Spinal cord (tissue), 10 donors: ENCODE results near the gene FOXF2. TPM values are rescaled to one million over a fixed set of nuclear protein-coding genes. Genes with fewer than 3 reads are reported as not detected.

Source experiments
- DNase-seq, 6 donors: peaks; one replicate each; pipeline versions ENCODE4 v3.0.0 to v3.0.0-alpha.2; 2013 to 2015; ENCODE audit warnings: low spot score in 6 of 6, low read depth in 4 of 6
- H3K27ac ChIP-seq: one replicate; pipeline ENCODE4 v1.5.1; 2013; ENCODE audit warnings: low read depth, low read length, control low read depth
- H3K27me3 ChIP-seq: one replicate; pipeline ENCODE4 v1.6.1; 2013; ENCODE audit warnings: low read length; ENCODE audit not compliant: control insufficient read depth, insufficient read depth
- H3K36me3 ChIP-seq: one replicate; pipeline ENCODE4 v1.6.1; 2013; ENCODE audit warnings: low read length; ENCODE audit not compliant: control insufficient read depth, insufficient read depth
- H3K4me1 ChIP-seq: one replicate; pipeline ENCODE4 v1.6.1; 2013; ENCODE audit warnings: low read length; ENCODE audit not compliant: control insufficient read depth, insufficient read depth
- H3K4me3 ChIP-seq: one replicate; pipeline ENCODE4 v1.5.1; 2013; ENCODE audit warnings: low read depth, low read length, control low read depth
- H3K9me3 ChIP-seq: one replicate; pipeline ENCODE4 v1.6.1; 2013; ENCODE audit warnings: low read length; ENCODE audit not compliant: control insufficient read depth, insufficient read depth
- WGBS: methylation state at CpG from one replicate; pipeline ENCODE4 v1.1.5; 2013; ENCODE audit warnings: missing lambda C conversion rate; ENCODE audit not compliant: insufficient coverage; 5-methylcytosine and 5-hydroxymethylcytosine counted together
- polyA plus RNA-seq, 2 donors: library from polyadenylated mRNA; unstranded; fragments of 120-200 nt; gene quantifications; one replicate each; pipeline ENCODE4 v1.2.1, GENCODE V29; 2013; ENCODE audit not compliant: insufficient read length in 2 of 2
- total RNA-seq, 2 donors: library from RNA; depleted of rRNA in 1 of 2; stranded (reverse); fragments of 120-200 nt in 1 of 2; fragments of >200 nt in 1 of 2; gene quantifications; one replicate each; pipeline versions ENCODE4 v1.2.3 to v1.2.4, GENCODE V29; 2013 to 2014
- donor health status: healthy.

Gene FOXF2
- total and polyA plus RNA-seq, 4 donors: 1.7 to 15.6 (median 10.1) TPM

- no peak overlapping the region for H3K4me3 ChIP-seq
- peaks cover 98% of the 10 kb centered on the region for H3K27me3 ChIP-seq
- no peak for DNase-seq
- WGBS: 2% methylated on average over 37 of the region's 57 CpGs
- peak overlapping the region; percentile 52 for H3K27ac ChIP-seq
- no peaks in the 10 kb centered on the region for H3K9me3 ChIP-seq
- H3K36me3 ChIP-seq: no peaks in the 10 kb centered on the region
- H3K4me1 ChIP-seq: peaks cover 49% of the 10 kb centered on the region
These were observed 6.3 kb upstream of the FOXF2 start for GRCh38 chr6:1382883-1383728.

DNA sequence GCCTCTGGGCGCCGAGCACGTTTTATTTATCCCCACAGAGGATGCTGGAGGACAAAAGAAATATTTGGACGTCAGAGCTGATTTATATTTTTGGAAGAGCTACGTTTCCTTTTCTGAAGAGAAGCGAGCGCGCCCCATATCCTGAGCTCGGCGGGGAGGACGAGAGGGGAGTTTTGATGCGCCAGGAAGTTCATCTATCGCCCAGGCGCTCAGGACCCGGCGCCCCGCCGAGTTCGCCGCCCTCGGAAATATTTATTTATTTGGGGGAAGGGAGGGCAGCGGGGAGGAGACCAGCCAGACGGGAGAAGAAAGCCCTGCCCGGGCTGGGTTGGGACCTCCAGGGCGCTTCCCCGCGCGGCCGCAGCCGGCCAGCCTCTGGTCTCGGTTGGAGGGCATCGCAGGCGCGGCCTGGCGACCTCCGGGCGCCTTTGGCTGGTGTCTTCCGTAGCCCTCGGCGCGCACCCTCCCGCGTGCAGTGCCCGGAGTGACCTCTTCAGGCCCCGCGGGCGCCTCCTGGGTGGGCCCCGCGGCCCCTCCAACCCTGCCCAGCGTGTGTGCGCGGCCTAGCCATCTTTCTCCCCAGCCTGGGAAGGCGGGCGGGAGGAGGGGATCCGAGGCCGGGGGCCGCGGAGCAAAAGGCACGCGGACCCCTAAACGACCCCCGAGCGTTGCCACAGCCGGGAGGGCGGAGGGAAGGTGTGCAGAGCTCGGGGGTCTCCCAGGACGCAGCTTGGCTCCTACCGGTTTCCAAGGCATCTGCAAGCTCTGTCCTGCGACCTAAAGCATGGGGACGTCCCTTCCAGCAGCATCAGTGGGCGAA lies 5.4 kb upstream of the FOXF2 start:
- H3K27me3 ChIP-seq: peaks cover 98% of the 10 kb centered on the region
- peaks cover 44% of the 10 kb centered on the region for H3K4me1 ChIP-seq
- H3K4me3 ChIP-seq: no peak overlapping the region
- no peak overlapping the region for H3K27ac ChIP-seq
- DNase-seq: no peak
- no peaks in the 10 kb centered on the region for H3K9me3 ChIP-seq
- no peaks in the 10 kb centered on the region for H3K36me3 ChIP-seq
- under 1% methylated on average over 71 of the region's 71 CpGs for WGBS

DNA sequence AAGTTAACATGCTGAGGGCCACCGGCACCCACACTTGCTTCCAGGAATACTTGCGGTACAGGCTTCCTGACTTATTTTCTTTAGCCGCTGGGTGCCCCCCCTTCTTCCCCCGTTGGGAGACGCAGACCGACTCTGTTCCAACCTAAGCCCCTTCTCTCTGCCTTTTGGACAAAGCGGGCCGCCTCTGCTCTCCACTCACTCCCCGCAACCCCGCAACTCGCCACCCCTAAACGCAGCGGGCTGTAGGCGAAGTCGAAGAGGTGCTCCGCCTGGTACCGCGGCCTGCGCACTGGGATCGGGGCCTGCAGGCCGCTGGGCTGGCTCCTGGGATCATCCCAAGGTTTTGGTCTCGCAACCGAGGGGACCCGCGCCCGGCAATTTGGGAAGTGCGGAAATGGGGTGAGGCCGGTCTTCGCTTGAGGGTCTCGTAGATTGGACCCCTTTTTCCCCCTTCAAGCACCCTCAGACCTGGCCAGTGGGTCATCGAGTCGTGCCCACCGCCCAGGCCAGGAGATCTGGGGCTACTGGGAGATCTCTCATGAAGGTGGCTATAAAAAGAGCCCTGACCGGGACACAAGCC lies 4.7 kb upstream of the FOXF2 start:
- H3K27me3 ChIP-seq: peaks cover 95% of the 10 kb centered on the region
- peak overlapping the region; percentile 40 for H3K27ac ChIP-seq
- peaks cover 41% of the 10 kb centered on the region for H3K4me1 ChIP-seq
- H3K4me3 ChIP-seq: no peak overlapping the region
- 2% methylated on average over 23 of the region's 34 CpGs for WGBS
- no peak for DNase-seq
- no peaks in the 10 kb centered on the region for H3K36me3 ChIP-seq
- no peaks in the 10 kb centered on the region for H3K9me3 ChIP-seq

DNA sequence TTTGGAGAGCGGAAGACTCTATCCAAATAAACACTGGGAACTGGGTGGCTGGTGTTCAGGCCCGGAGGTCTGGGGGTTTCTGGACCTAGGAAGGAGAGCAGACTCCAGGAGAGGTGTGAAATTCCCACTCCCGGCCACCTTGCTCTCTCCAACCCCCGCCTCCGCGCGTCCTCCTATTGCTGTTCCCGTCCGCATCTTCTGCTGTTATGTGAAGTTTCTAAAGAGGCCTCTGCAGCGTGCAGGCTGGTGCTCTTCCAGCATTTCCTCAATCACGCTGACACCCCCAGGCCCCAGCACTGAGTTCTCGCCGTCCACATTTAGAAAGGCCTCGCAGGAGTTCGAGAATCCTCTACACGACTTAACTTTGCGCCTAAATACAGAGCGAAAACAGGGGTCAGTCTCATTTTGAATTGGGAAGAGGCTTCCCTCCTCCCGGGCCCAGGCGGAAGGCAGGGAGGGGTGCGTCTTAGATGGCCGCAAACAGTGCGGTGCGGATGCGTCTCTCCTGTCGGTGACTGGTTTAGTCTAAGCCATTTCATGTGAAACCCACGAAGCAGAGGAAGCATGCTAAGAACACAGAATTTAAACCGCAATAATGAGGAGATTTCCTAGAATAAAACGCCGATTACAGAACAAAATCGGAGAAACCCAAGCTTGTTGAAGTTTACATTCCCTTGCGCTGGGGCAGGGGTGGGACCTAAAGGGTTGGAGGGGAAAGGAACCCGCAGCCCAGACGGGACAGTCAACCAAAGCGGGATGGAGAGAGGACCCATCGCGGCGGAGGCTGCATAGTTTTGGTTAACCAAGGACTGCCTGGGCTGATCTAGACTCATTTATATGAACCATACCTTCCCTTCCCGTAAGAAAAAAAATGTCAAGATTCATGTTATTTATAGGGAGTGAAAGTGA lies 4.0 kb upstream of the FOXF2 start:
- DNase-seq: no peak
- Histone ChIP-seq H3K4me1 (peaks cover 43% of the 10 kb centered on the region), H3K27me3 (peaks cover 91% of the 10 kb centered on the region), H3K4me3 (no peak overlapping the region), H3K36me3 (no peaks in the 10 kb centered on the region), H3K27ac (peak overlapping the region; percentile 40), H3K9me3 (no peaks in the 10 kb centered on the region)
- 3% methylated on average over 29 of the region's 39 CpGs for WGBS

DNA sequence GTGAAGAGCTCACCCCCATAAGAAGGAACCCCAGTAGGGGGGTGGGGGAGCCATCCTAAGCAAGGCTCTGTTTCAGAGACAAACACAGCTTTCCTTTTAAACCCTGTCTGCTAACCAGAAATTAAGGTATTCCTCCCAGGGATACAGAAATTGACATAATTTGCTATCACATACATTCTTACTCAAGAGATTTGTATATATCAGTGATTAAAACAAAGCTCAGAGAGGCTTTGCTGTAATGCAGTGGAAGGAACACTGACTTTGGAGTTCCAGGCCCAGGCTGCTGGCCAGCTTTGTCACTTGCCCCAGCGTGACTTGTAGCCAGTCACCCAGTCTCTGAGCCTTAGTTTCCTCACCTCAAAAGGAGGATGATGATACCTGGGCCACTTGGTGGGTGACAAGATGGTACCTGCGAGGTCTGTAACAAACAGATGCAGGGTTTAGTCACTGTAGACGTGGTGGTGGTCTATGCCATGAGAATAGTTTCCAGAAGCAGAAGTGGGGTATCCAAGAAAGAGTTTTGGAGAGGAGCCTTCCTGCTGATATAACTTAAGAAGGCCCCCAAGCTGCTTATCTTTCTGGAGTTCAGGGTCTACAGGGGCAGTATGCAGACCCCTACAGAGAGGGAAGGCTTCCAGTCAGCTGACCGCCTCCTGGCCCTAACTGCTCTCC lies 3.2 kb upstream of the FOXF2 start:
- WGBS: 27% methylated on average over 3 of the region's 4 CpGs
- H3K4me3 ChIP-seq: no peak overlapping the region
- no peaks in the 10 kb centered on the region for H3K36me3 ChIP-seq
- peaks cover 48% of the 10 kb centered on the region for H3K4me1 ChIP-seq
- DNase-seq: no peak
- peaks cover 89% of the 10 kb centered on the region for H3K27me3 ChIP-seq
- no peak overlapping the region for H3K27ac ChIP-seq
- H3K9me3 ChIP-seq: no peaks in the 10 kb centered on the region

GRCh38 chr6:1387538-1387875 lies 1.9 kb upstream of the FOXF2 start:
- peak overlapping the region; percentile 15 for H3K27ac ChIP-seq
- peaks cover 39% of the 10 kb centered on the region for H3K4me1 ChIP-seq

GRCh38 chr6:1387876-1388629 lies 1.3 kb upstream of the FOXF2 start:
- peaks cover 35% of the 10 kb centered on the region for H3K4me1 ChIP-seq
- DNase-seq: no peak
- WGBS: under 1% methylated on average over 11 of the region's 20 CpGs
- H3K27me3 ChIP-seq: peaks cover 90% of the 10 kb centered on the region
- no peak overlapping the region for H3K4me3 ChIP-seq
- no peak overlapping the region for H3K27ac ChIP-seq
- H3K9me3 ChIP-seq: no peaks in the 10 kb centered on the region
- H3K36me3 ChIP-seq: peaks cover 1% of the 10 kb centered on the region

More at GRCh38 chr6:1387538-1387875, 1.9 kb upstream of the FOXF2 start:
- H3K27me3 ChIP-seq: peaks cover 90% of the 10 kb centered on the region
- 29% methylated on average over 6 of the region's 11 CpGs for WGBS
- no peaks in the 10 kb centered on the region for H3K36me3 ChIP-seq
- H3K9me3 ChIP-seq: no peaks in the 10 kb centered on the region
- no peak overlapping the region for H3K4me3 ChIP-seq
- no peak for DNase-seq

DNA sequence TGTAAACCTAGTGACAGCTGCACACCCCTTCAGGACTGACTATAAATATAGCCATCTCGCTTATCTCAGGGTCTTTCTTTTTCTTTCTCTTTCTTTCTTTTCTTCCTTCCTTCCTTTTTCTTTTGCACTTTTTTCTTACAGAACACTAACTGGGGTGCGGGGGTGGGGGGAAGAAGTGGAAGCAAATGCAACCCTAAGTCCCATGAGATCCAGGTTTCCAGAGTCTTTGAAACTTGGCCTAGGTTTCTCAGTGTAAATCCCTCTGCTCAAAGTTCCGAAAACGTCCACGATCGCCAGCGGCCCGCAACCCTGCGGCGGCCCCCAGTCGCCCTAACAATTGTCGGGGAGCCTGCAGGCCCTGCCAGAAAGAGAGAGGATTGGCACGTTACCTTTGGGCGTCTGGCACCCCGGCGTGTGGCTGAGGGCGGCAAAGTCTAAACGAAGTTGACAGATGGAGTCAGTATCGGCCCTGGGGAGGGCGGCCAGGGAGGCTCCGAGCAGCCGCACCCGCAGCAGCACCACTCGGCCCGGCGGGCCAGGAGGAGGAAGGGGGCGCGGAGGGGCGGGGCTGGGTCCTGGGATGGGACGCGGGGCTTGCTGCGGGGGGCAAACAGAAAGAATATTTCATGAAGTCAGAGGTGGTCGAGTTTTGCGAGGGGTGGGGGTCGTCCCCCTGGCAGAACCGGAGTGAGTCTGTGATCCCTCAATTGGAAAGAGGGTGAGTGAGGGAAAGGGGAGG lies 577 bp upstream of the FOXF2 start:
- H3K36me3 ChIP-seq: peaks cover 5% of the 10 kb centered on the region
- under 1% methylated on average over 35 of the region's 36 CpGs for WGBS
- DNase-seq: no peak
- peaks cover 90% of the 10 kb centered on the region for H3K27me3 ChIP-seq
- no peak overlapping the region for H3K4me3 ChIP-seq
- peaks cover 37% of the 10 kb centered on the region for H3K4me1 ChIP-seq
- H3K27ac ChIP-seq: peak overlapping the region; percentile 25
- H3K9me3 ChIP-seq: no peaks in the 10 kb centered on the region
